SU-DHL-6 (cell line): ENCODE measurements around the gene MYO1H.
"Not testable (repeated sequence)": the region's sequence is repeated elsewhere in the genome, so short reads cannot be mapped to it uniquely, and the experiment has no call there.

Experiments used
- H2AFZ ChIP-seq: fragments of 200-600 bp; sonication (generic); 2 replicates; pipeline ENCODE4 v1.6.1; 2014; ENCODE audit warnings: low read depth, mild to moderate bottlenecking, moderate library complexity, mixed read lengths, antibody characterized with exemption, low read length; ENCODE audit not compliant: severe bottlenecking
- H3F3A ChIP-seq: fragments of 200-600 bp; shearing (Covaris generic); 2 replicates; pipeline ENCODE4 v1.6.0; 2016; ENCODE audit warnings: antibody characterized with exemption, mild to moderate bottlenecking; ENCODE audit not compliant: insufficient read depth
- H3K27ac ChIP-seq: fragments of 200-600 bp; sonication (generic); 2 replicates; pipeline ENCODE4 v1.5.1; 2016; ENCODE audit warnings: low read depth, mild to moderate bottlenecking, low read length, moderate library complexity, mixed read lengths
- H3K27me3 ChIP-seq: fragments of 200-600 bp; sonication (generic), shearing (Covaris generic); 2 replicates; pipeline ENCODE4 v1.6.0; 2014; ENCODE audit warnings: mild to moderate bottlenecking, low read length
- H3K36me3 ChIP-seq: fragments of 200-600 bp; sonication (generic); 2 replicates; pipeline ENCODE4 v1.6.1; 2014; ENCODE audit warnings: mild to moderate bottlenecking, low read length, mixed read lengths
- H3K4me2 ChIP-seq: fragments of 300-600, 200-600 bp; shearing (Covaris generic), sonication (generic); 2 replicates; pipeline ENCODE4 v1.6.0; 2014; ENCODE audit warnings: low read length, low read depth, mild to moderate bottlenecking; ENCODE audit not compliant: poor library complexity, severe bottlenecking
- H3K4me3 ChIP-seq: fragments of 200-600 bp; sonication (generic); 2 replicates; pipeline ENCODE4 v1.5.1; 2014; ENCODE audit warnings: antibody characterized with exemption, low read length, mild to moderate bottlenecking, mixed read lengths; ENCODE audit not compliant: insufficient read depth, poor library complexity, severe bottlenecking
- H3K79me2 ChIP-seq: fragments of 200-600 bp; sonication (generic); 2 replicates; pipeline ENCODE4 v1.6.1; 2014; ENCODE audit warnings: mild to moderate bottlenecking, low read length, moderate library complexity; ENCODE audit not compliant: insufficient read depth
- H3K9ac ChIP-seq: fragments of 200-600 bp; sonication (generic); 2 replicates; pipeline ENCODE4 v1.7.0; 2014; ENCODE audit warnings: mild to moderate bottlenecking, low read length
- H3K9me2 ChIP-seq: fragments of 200-600 bp; sonication (generic); replicated peaks from 2 replicates; pipeline ENCODE4 v1.6.1; 2014; ENCODE audit warnings: low read length; ENCODE audit not compliant: insufficient read depth
- H3K9me3 ChIP-seq: fragments of 200-600 bp; sonication (generic); 2 replicates; pipeline ENCODE4 v1.6.1; 2014; ENCODE audit warnings: low read length, mixed read lengths; ENCODE audit not compliant: insufficient read depth
- H4K20me1 ChIP-seq: fragments of 200-600 bp; sonication (generic); 2 replicates; pipeline ENCODE4 v1.6.1; 2014; ENCODE audit warnings: low read depth, mild to moderate bottlenecking, antibody characterized with exemption, low read length, moderate library complexity, mixed read lengths
- EZH2phosphoT487 ChIP-seq: fragments of 200-600 bp; sonication (generic), shearing (Covaris generic); conservative IDR thresholded peaks from 2 replicates; pipeline ENCODE4 v1.6.1; 2018; ENCODE audit warnings: mild to moderate bottlenecking, antibody characterized with exemption, low read length, moderate library complexity, mixed read lengths
- TF ChIP-seq, protein P1 (sequence below): fragments of 200-600 bp; sonication (generic); IDR thresholded peaks from one replicate; pipeline ENCODE4 v1.5.1; 2017; ENCODE audit warnings: antibody characterized with exemption, mild to moderate bottlenecking, low read length, moderate library complexity; ENCODE audit not compliant: insufficient read depth, poor library complexity, severe bottlenecking

Gene MYO1H

DNA sequence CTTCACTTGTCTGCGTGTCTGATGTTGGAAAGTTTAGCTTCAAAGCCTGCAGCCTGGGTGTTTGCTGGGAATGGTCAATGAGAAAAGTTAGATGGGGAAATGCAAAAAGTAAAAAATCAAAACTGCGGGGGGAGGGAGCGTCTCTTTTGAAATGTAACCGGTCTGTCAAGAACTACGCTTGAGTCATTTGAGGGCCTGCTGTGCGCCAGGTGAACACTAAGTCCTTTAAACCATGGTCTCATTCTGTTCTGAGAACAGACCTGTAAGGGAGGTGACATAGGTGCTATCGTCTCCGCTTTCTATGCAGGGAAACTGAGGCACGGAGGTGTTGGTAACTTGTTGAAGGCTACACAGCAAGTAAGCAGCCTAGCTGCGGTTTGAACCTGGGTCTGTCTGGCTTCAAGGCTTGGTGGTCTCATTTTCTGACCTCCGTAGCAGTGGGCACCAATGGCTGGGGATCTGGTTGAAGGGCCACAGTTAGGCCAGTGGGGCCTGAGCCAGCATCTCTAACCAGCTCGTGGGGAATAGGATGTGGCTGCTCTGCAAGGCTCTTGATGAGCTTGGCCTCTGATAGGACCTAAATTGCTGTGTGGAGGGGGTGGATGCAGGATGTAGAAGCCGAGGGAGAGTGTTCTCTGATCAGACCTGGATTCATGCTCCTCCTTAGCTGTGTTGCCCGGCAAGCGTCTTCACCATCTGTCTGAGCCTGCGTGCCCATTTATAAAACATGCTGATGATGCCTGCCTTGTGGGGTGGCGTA, 87.9 kb downstream of the MYO1H start:
- no peaks in the 10 kb centered on the region for H4K20me1 ChIP-seq
- H3K9ac ChIP-seq = no peak overlapping the region
- H3K36me3 ChIP-seq = no peaks in the 10 kb centered on the region
- no peak overlapping the region for H3K4me3 ChIP-seq
- H3K9me3 ChIP-seq = no peaks in the 10 kb centered on the region
- no peak for TF ChIP-seq EZH2phosphoT487
- TF ChIP-seq, protein P1, sequence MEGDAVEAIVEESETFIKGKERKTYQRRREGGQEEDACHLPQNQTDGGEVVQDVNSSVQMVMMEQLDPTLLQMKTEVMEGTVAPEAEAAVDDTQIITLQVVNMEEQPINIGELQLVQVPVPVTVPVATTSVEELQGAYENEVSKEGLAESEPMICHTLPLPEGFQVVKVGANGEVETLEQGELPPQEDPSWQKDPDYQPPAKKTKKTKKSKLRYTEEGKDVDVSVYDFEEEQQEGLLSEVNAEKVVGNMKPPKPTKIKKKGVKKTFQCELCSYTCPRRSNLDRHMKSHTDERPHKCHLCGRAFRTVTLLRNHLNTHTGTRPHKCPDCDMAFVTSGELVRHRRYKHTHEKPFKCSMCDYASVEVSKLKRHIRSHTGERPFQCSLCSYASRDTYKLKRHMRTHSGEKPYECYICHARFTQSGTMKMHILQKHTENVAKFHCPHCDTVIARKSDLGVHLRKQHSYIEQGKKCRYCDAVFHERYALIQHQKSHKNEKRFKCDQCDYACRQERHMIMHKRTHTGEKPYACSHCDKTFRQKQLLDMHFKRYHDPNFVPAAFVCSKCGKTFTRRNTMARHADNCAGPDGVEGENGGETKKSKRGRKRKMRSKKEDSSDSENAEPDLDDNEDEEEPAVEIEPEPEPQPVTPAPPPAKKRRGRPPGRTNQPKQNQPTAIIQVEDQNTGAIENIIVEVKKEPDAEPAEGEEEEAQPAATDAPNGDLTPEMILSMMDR = no peak
- no peak overlapping the region for H3K27ac ChIP-seq
- H3F3A ChIP-seq = no peaks in the 10 kb centered on the region
- no peak overlapping the region for H3K4me2 ChIP-seq
- H3K27me3 ChIP-seq = no peaks in the 10 kb centered on the region
- H3K79me2 ChIP-seq = no peaks in the 10 kb centered on the region
- H3K9me2 ChIP-seq = no peaks in the 10 kb centered on the region
- H2AFZ ChIP-seq = no peak overlapping the region

DNA sequence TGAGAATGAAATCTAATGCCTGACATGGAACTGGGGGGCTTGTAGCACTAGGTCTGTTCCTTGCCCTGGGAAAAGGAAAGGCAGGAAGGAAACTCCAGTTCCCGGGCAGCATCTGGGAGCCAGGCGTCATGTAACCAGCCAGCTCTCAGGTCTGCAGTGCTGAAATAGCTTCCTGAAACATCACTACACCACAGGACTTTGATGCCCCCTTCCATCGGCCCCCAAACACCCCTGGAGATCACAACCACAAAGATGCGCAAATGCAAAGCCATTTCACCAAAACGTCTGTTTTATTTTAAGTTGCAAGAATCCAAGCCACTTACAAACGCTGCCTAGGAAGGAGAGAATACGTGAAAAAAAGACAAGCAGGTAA, 88.5 kb downstream of the MYO1H start:
- Histone ChIP-seq H3F3A (no peaks in the 10 kb centered on the region), H3K4me2 (no peak overlapping the region), H2AFZ (no peak overlapping the region), H3K79me2 (no peaks in the 10 kb centered on the region), H3K9me3 (no peaks in the 10 kb centered on the region), H3K9me2 (no peaks in the 10 kb centered on the region), H3K27me3 (no peaks in the 10 kb centered on the region), H3K27ac (no peak overlapping the region), H3K9ac (no peak overlapping the region), H4K20me1 (no peaks in the 10 kb centered on the region), H3K4me3 (no peak overlapping the region), H3K36me3 (no peaks in the 10 kb centered on the region)
- no peak for TF ChIP-seq EZH2phosphoT487
- TF ChIP-seq, protein P1 = no peak

DNA sequence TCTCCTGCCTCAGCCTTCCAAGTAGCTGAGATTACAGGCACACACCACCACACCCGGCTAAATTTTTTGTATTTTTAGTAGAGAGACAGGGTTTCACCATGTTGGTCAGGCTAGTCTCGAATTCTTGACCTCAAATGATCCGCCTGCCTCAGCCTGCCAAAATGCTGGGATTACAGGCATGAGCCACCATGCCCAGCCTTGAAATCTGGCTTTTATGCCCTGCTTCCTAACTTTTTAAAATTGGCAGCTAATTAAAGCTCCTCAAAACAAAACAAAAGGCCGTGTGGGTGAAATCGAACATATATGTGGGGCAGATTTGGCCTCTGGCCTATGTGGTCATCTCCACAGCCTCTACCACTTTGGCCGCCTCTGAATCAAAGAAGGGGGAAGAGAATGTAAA, 91.5 kb downstream of the MYO1H start:
- H3K79me2 ChIP-seq = no peaks in the 10 kb centered on the region
- no peaks in the 10 kb centered on the region for H4K20me1 ChIP-seq
- no peak overlapping the region for H3K9ac ChIP-seq
- no peak for TF ChIP-seq EZH2phosphoT487
- TF ChIP-seq, protein P1 = no peak
- no peaks in the 10 kb centered on the region for H3K36me3 ChIP-seq
- H3K9me3 ChIP-seq = no peaks in the 10 kb centered on the region
- H3K9me2 ChIP-seq = no peaks in the 10 kb centered on the region
- no peaks in the 10 kb centered on the region for H3K27me3 ChIP-seq
- no peak overlapping the region for H2AFZ ChIP-seq
- H3K4me3 ChIP-seq = no peak overlapping the region
- no peak overlapping the region for H3K4me2 ChIP-seq
- no peak overlapping the region for H3K27ac ChIP-seq
- H3F3A ChIP-seq = no peaks in the 10 kb centered on the region

DNA sequence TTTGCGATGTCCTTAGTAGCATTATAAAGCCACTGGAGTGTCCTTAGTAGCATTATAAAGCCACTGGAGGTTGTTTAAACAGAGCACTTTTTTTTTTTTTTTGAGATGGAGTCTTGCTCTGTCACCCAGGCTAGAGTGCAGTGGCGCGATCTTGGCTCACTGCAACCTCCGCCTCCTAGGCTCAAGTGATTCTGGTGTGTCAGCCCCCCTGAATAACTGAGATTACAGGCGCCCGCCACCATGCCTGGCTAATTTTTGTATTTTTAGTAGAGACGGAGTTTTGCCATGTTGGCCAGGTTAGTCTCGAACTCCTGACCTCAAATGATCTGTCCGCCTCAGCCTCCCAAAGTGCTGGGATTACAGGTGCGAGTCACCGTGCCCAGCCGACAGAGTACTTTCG, 92.3 kb downstream of the MYO1H start:
- H3K27me3 ChIP-seq, H3K79me2 ChIP-seq, H3K4me2 ChIP-seq, H3K9ac ChIP-seq, H3K36me3 ChIP-seq, H3K27ac ChIP-seq, H3K4me3 ChIP-seq, H3K9me2 ChIP-seq, H2AFZ ChIP-seq, H3K9me3 ChIP-seq, H4K20me1 ChIP-seq, H3F3A ChIP-seq: not testable (repeated sequence)
